Adrenal gland (tissue), 12 donors: ENCODE measurements around the gene NMRAL1. TPM values are rescaled to one million over a fixed set of nuclear protein-coding genes. Genes with fewer than 3 reads are reported as not detected.

Source experiments
- DNase-seq, 7 donors: peaks; one replicate each; pipeline ENCODE4 v3.0.0-alpha.2; 2019 to 2020
- H3K27ac ChIP-seq, 5 donors: fragments of 200-600 bp; sonication (generic) in 4 of 5; 1 replicate in 3 of 5; 2 replicates in 2 of 5; pipeline versions ENCODE4 v1.5.1 to v1.8.0; 2016 to 2020; ENCODE audit warnings: mild to moderate bottlenecking in 1 of 5
- H3K27me3 ChIP-seq: fragments of 200-600 bp; 2 replicates; pipeline ENCODE4 v1.8.0; 2021
- H3K36me3 ChIP-seq, 2 donors: fragments of 200-600 bp; replicated peaks in 1 of 2; 1 replicate in 1 of 2; 2 replicates in 1 of 2; pipeline versions ENCODE4 v1.5.1 to v1.8.0; 2018 to 2022
- H3K4me1 ChIP-seq, 2 donors: fragments of 200-600 bp; replicated peaks in 1 of 2; 1 replicate in 1 of 2; 2 replicates in 1 of 2; pipeline versions ENCODE4 v1.5.1 to v1.8.0; 2018 to 2021
- H3K4me3 ChIP-seq, 4 donors: fragments of 200-600 bp; sonication (generic) in 3 of 4; one replicate each; pipeline ENCODE4 v1.5.1; 2016 to 2018
- H3K9me3 ChIP-seq, 3 donors: fragments of 200-600 bp; sonication (generic) in 1 of 3; replicated peaks in 1 of 3; 1 replicate in 2 of 3; 2 replicates in 1 of 3; pipeline versions ENCODE4 v1.5.1 to v1.8.0; 2016 to 2021
- POLR2A ChIP-seq, 2 donors: fragments of 450-650 bp; IDR thresholded peaks; one replicate each; pipeline ENCODE4 v1.6.1; 2017; ENCODE audit warnings: antibody characterized with exemption in 2 of 2, mild to moderate bottlenecking in 2 of 2, moderate library complexity in 1 of 2
- WGBS, 4 donors: extraction: QIAGEN DNeasy Blood & Tissue Kit in 2 of 4; methylation state at CpG; one replicate each; pipeline versions ENCODE4 v1.1.5 to v1.1.7; 2013 to 2017; 5-methylcytosine and 5-hydroxymethylcytosine counted together
- intact Hi-C, 2 donors: fragments of 100-400 bp; cut with DNase I; formaldehyde crosslinking; loops; one replicate each; pipeline versions ENCODE4 v1.14.1 to v1.15.0; 2022 to 2023
- polyA plus RNA-seq, 3 donors: library from polyadenylated mRNA; stranded (reverse); fragments of 200-250 nt in 2 of 3; fragments of 350-450 nt in 1 of 3; fragmentation: Illumina TruSeq in 1 of 3; extraction: RNeasy Lipid Tissue Mini Kit (QIAGEN cat#74804) in 1 of 3; gene quantifications; one replicate each; pipeline ENCODE4 v1.2.3, GENCODE V29; 2013 to 2014
- total RNA-seq, 9 donors: library from RNA; depleted of rRNA in 4 of 9; stranded (reverse); fragments of >200 nt in 4 of 9; fragments of 120-200 nt in 1 of 9; fragmentation: NEBNext Ultra II Directional in 1 of 9; extraction: Animal tissue kit (Norgen Biotek cat#: 25700) in 1 of 9; gene quantifications; one replicate each; pipeline versions ENCODE4 v1.1.0 to v1.2.4, GENCODE V29; 2013 to 2023
- TF ChIP-seq, protein P1 (sequence below), 6 experiments: fragments of 450-650 bp in 4 of 6; fragments of 200-600 bp in 2 of 6; sonication (generic) in 1 of 6; IDR thresholded peaks; 1 replicate in 5 of 6; 2 replicates in 1 of 6; pipeline versions ENCODE4 v1.5.1 to v1.8.0; 2016 to 2021; ENCODE audit warnings: antibody characterized with exemption in 6 of 6, mild to moderate bottlenecking in 2 of 6, moderate library complexity in 1 of 6
- donor health status: healthy with polysubstance abuse.
- donor health status: Bipolar disorder and iron deficiency.
- donor health status: DM: yes; HTN: yes; CAD: no.
- donor health status: DM: no; HTN: no; CAD: no.
- donor health status: DM: no; HTN: no; CAD: no.
- donor health status: DM: yes; HTN: yes; CAD: no.

The NMRAL1 gene
- total and polyA plus RNA-seq, 12 donors = 35.0 to 139 (median 79.7) TPM

DNA sequence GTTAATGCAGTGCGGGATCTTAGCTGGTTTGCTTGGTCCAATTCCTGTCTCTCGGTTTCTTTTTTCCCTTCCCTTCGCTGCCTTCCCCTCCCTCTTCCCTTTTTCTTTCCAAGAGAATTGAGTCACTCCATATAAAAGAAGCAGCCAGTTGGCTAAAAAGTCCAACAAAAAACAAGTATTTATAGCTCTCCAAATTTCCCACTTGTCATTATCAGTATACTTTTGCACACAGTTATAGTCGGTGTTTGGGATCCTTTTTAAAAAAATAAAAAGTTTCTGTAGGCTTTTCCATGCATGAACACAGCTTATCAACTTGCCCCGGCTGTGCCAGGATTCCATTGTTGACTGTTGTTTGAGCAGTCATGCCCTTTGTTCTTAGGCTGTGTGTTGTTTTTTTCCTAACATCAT, 26.6 kb upstream of the NMRAL1 start:
- Histone ChIP-seq H3K4me1 (peaks cover 4 to 29% of the 10 kb centered on the region in 2 donors), H3K9me3 (no peaks in the 10 kb centered on the region), H3K27me3 (no peaks in the 10 kb centered on the region), H3K27ac (peak overlapping the region; percentile 76 to 88 (median 84)), H3K36me3 (no peaks in the 10 kb centered on the region), H3K4me3 (peak overlapping the region in 1 of 4 donors; percentile 38)
- 16 to 25% (median 22%) methylated on average over 5 of the region's 5 CpGs for WGBS, 4 donors
- TF ChIP-seq POLR2A (IDR thresholded peaks at IDR 0.05) = peak in 1 of 2 donors; percentile 21
- TF ChIP-seq, protein P1, sequence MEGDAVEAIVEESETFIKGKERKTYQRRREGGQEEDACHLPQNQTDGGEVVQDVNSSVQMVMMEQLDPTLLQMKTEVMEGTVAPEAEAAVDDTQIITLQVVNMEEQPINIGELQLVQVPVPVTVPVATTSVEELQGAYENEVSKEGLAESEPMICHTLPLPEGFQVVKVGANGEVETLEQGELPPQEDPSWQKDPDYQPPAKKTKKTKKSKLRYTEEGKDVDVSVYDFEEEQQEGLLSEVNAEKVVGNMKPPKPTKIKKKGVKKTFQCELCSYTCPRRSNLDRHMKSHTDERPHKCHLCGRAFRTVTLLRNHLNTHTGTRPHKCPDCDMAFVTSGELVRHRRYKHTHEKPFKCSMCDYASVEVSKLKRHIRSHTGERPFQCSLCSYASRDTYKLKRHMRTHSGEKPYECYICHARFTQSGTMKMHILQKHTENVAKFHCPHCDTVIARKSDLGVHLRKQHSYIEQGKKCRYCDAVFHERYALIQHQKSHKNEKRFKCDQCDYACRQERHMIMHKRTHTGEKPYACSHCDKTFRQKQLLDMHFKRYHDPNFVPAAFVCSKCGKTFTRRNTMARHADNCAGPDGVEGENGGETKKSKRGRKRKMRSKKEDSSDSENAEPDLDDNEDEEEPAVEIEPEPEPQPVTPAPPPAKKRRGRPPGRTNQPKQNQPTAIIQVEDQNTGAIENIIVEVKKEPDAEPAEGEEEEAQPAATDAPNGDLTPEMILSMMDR (IDR thresholded peaks at IDR 0.05) = no peak
- intact Hi-C loops = no loop called here
- peak in 1 of 7 donors; percentile 24 for DNase-seq

DNA sequence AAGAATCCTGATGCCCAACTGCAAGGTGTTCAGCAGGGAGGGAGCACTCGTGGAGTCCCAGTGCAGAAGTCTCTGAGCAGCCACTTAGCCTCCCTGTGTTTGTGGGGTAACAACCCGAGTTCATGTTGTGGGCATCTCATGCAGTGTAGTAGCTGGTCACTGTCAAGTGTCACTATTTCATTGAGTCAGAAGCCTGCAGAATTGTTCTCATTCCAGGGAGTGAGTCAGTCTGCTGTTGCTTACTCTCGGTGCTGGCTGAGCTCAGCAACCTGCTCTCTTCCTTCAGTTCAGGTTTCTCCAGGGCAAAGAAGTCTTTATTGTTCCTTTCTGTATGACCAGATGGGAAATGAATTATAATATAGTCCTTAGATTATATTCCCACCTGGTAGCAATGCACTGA, 25.8 kb upstream of the NMRAL1 start:
- peak overlapping the region; percentile 76 to 88 (median 84) for H3K27ac ChIP-seq

DNA sequence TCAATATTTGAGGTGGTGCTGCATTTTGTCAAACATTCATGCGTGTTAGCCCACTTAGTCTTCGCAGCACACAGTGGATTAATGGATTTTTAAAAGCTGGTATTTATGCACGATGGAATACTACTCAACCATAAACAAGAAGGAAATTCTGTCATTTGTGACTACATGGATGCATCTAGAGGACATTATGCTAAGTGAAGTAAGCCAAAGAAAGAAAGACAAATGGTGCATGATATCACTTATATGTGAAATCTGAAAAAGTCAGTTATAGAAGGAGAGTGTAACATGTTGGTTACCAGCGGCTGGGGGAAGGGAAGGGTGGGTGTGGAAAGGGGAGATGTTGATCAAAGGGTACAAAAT, 24.8 kb upstream of the NMRAL1 start:
- Histone ChIP-seq H3K27ac (no peak overlapping the region), H3K4me3 (no peak overlapping the region), H3K36me3 (no peaks in the 10 kb centered on the region), H3K27me3 (no peaks in the 10 kb centered on the region), H3K9me3 (no peaks in the 10 kb centered on the region), H3K4me1 (peaks cover 4 to 29% of the 10 kb centered on the region in 2 donors)
- intact Hi-C loops = no loop called here
- no peak for TF ChIP-seq POLR2A (IDR thresholded peaks at IDR 0.05)
- TF ChIP-seq, protein P1 (IDR thresholded peaks at IDR 0.05) = no peak
- DNase-seq = no peak
- WGBS, 4 donors = 95 to 98% (median 97%) methylated on average over 4 of the region's 4 CpGs

More for the DNA sequence above, 25.8 kb upstream of the NMRAL1 start:
- H3K4me3 ChIP-seq = no peak overlapping the region
- intact Hi-C loops = no loop called here
- no peaks in the 10 kb centered on the region for H3K36me3 ChIP-seq
- no peaks in the 10 kb centered on the region for H3K9me3 ChIP-seq
- WGBS, 4 donors = 36 to 70% (median 48%) methylated on average over 3 of the region's 3 CpGs
- peak in 6 of 7 donors; percentile 62 to 82 (median 72) for DNase-seq
- no peaks in the 10 kb centered on the region for H3K27me3 ChIP-seq
- H3K4me1 ChIP-seq = peaks cover 4 to 29% of the 10 kb centered on the region in 2 donors
- TF ChIP-seq, protein P1 (IDR thresholded peaks at IDR 0.05) = no peak
- TF ChIP-seq POLR2A (IDR thresholded peaks at IDR 0.05) = peak in 1 of 2 donors; percentile 88

DNA sequence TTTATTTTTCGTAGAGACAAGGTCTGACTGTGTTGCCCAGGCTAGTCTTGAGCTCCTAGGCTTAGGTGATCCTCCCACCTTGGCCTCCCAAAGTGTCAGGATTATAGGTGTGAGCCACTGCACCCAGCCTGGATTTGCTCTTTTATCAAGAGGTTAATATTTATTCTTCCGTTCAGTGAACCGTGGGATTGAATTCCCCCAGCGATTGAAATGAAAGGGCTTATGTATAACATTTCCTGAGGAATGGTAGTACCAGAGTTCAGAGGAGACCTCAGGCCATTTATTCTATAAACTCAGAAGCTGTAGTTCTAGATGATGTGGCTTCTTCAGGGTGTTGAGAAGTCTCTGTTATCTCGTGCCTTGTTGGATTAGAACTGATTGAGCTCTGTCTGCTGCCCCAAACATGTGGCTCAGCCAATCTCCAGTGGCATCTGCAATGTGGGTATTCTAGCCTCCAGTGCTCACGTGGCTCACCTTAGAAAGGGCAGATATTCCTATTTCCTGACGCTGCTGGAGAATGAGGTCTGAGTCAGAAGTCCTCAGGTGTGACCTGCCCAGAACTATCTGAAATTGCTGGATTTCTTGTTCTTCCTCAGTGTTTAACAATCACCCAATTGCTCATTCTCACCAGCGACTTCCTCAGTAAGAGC, 24.2 kb upstream of the NMRAL1 start:
- DNase-seq = no peak
- WGBS, 4 donors = 83 to 89% (median 86%) methylated on average over 8 of the region's 8 CpGs
- H3K36me3 ChIP-seq = no peaks in the 10 kb centered on the region
- H3K27me3 ChIP-seq = no peaks in the 10 kb centered on the region
- intact Hi-C loops = no loop called here
- H3K27ac ChIP-seq = no peak overlapping the region
- TF ChIP-seq POLR2A (IDR thresholded peaks at IDR 0.05) = no peak
- TF ChIP-seq, protein P1 (IDR thresholded peaks at IDR 0.05) = no peak
- H3K4me1 ChIP-seq = peaks cover 4 to 29% of the 10 kb centered on the region in 2 donors
- no peak overlapping the region for H3K4me3 ChIP-seq
- H3K9me3 ChIP-seq = no peaks in the 10 kb centered on the region
